CD14-positive monocyte (primary cell): ENCODE measurements around the gene PRSS1. TPM values are rescaled to one million over a fixed set of nuclear protein-coding genes. Genes with fewer than 3 reads are reported as not detected.
"Not testable (repeated sequence)": the region's sequence is repeated elsewhere in the genome, so short reads cannot be mapped to it uniquely, and the experiment has no call there.

ENCODE experiments used
- DNase-seq, 3 donors: peaks; one replicate each; pipeline ENCODE4 v3.0.0-alpha.2; 2011 to 2022
- H2AFZ ChIP-seq: 2 replicates; pipeline ENCODE4 v1.6.0; 2012; ENCODE audit warnings: mild to moderate bottlenecking, low read depth, low read length, inconsistent platforms; ENCODE audit not compliant: insufficient read depth, poor library complexity, severe bottlenecking
- H3K27ac ChIP-seq, 2 donors: 1 replicate in 1 of 2; 2 replicates in 1 of 2; pipeline ENCODE4 v1.5.1; 2012 to 2013; ENCODE audit warnings: low read length in 2 of 2, control low read depth in 1 of 2, inconsistent platforms in 1 of 2, low read depth in 1 of 2, mild to moderate bottlenecking in 1 of 2
- H3K27me3 ChIP-seq, 2 donors: one replicate each; pipeline versions ENCODE4 v1.6.0 to v1.6.1; 2011 to 2013; ENCODE audit warnings: low read length in 2 of 2; ENCODE audit not compliant: control insufficient read depth in 2 of 2, insufficient read depth in 2 of 2
- H3K36me3 ChIP-seq, 2 donors: replicated peaks in 1 of 2; 1 replicate in 1 of 2; 2 replicates in 1 of 2; pipeline versions ENCODE4 v1.5.1 to v1.6.1; 2012 to 2013; ENCODE audit warnings: low read length in 2 of 2, control low read depth in 1 of 2, inconsistent platforms in 1 of 2, mild to moderate bottlenecking in 1 of 2; ENCODE audit not compliant: insufficient read depth in 2 of 2, control insufficient read depth in 1 of 2
- H3K4me1 ChIP-seq, 2 donors: 1 replicate in 1 of 2; 2 replicates in 1 of 2; pipeline versions ENCODE4 v1.5.1 to v1.6.1; 2012 to 2013; ENCODE audit warnings: low read length in 2 of 2, control low read depth in 1 of 2, inconsistent platforms in 1 of 2, mild to moderate bottlenecking in 1 of 2, moderate library complexity in 1 of 2; ENCODE audit not compliant: insufficient read depth in 2 of 2, control insufficient read depth in 1 of 2
- H3K4me2 ChIP-seq: replicated peaks from 2 replicates; pipeline ENCODE3; 2012; ENCODE audit warnings: low read length, moderate library complexity, mild to moderate bottlenecking; ENCODE audit not compliant: poor library complexity, severe bottlenecking; ENCODE audit errors: extremely low read depth
- H3K4me3 ChIP-seq, 3 experiments: fragments of 200-600 bp in 1 of 3; sonication (generic) in 1 of 3; replicated peaks in 1 of 3; 1 replicate in 2 of 3; 2 replicates in 1 of 3; pipeline ENCODE4 v1.5.1; 2011 to 2013; ENCODE audit warnings: low read length in 3 of 3, mild to moderate bottlenecking in 3 of 3, control low read depth in 2 of 3, low read depth in 2 of 3, inconsistent platforms in 1 of 3, moderate library complexity in 1 of 3
- H3K79me2 ChIP-seq: 2 replicates; pipeline ENCODE4 v1.6.0; 2012; ENCODE audit warnings: mild to moderate bottlenecking, control low read depth, inconsistent platforms, low read length, moderate library complexity; ENCODE audit not compliant: insufficient read depth
- H3K9ac ChIP-seq: 2 replicates; pipeline ENCODE4 v1.6.0; 2017; ENCODE audit warnings: low read length, mild to moderate bottlenecking; ENCODE audit not compliant: insufficient read depth, poor library complexity, severe bottlenecking
- H3K9me3 ChIP-seq, 2 donors: replicated peaks in 1 of 2; 1 replicate in 1 of 2; 2 replicates in 1 of 2; pipeline versions ENCODE4 v1.5.1 to v1.6.1; 2012 to 2013; ENCODE audit warnings: low read length in 2 of 2, control low read depth in 1 of 2; ENCODE audit not compliant: control insufficient read depth in 1 of 2, insufficient read depth in 1 of 2
- H4K20me1 ChIP-seq: 2 replicates; pipeline ENCODE4 v1.6.0; 2012; ENCODE audit warnings: mild to moderate bottlenecking, low read length, control low read depth, moderate library complexity; ENCODE audit not compliant: insufficient read depth
- H3K27ac Mint-ChIP-seq, 7 donors: one replicate each; pipeline ENCODE4 v1.8.0; 2020; ENCODE audit warnings: mild to moderate bottlenecking in 7 of 7, mixed read lengths in 7 of 7, moderate library complexity in 6 of 7, inconsistent platforms in 2 of 7
- H3K27me3 Mint-ChIP-seq, 3 donors: one replicate each; pipeline ENCODE4 v1.8.0; 2021 to 2022; ENCODE audit warnings: low read depth in 3 of 3, mild to moderate bottlenecking in 3 of 3, mixed read lengths in 3 of 3, moderate library complexity in 3 of 3, inconsistent platforms in 1 of 3
- H3K36me3 Mint-ChIP-seq, 2 donors: one replicate each; pipeline ENCODE4 v1.8.0; 2020; ENCODE audit warnings: mixed read lengths in 2 of 2, inconsistent platforms in 1 of 2, mild to moderate bottlenecking in 1 of 2
- H3K4me1 Mint-ChIP-seq: one replicate; pipeline ENCODE4 v1.8.0; 2020; ENCODE audit warnings: mild to moderate bottlenecking, mixed read lengths
- H3K4me3 Mint-ChIP-seq, 2 donors: one replicate each; pipeline ENCODE4 v1.8.0; 2020; ENCODE audit warnings: mild to moderate bottlenecking in 2 of 2, mixed read lengths in 2 of 2, moderate library complexity in 1 of 2
- H3K9me3 Mint-ChIP-seq, 7 donors: one replicate each; pipeline ENCODE4 v1.8.0; 2020 to 2022; ENCODE audit warnings: mixed read lengths in 7 of 7, mild to moderate bottlenecking in 6 of 7, moderate library complexity in 6 of 7, inconsistent platforms in 2 of 7
- CTCF ChIP-seq: fragments of 200-600 bp; IDR thresholded peaks from one replicate; pipeline ENCODE4 v1.8.0; 2022; ENCODE audit warnings: antibody characterized with exemption, mild to moderate bottlenecking
- WGBS: methylation state at CpG from one replicate; pipeline ENCODE4 v1.1.5; 2013; ENCODE audit warnings: missing lambda C conversion rate; ENCODE audit not compliant: insufficient coverage; 5-methylcytosine and 5-hydroxymethylcytosine counted together
- intact Hi-C, 2 donors: fragments of 100-400 bp; cut with micrococcal nuclease; formaldehyde crosslinking; loops; one replicate each; pipeline versions ENCODE4 v1.15.0 to v1.15.1; 2023
- polyA plus RNA-seq, 3 donors: library from polyadenylated mRNA; depleted of rRNA in 1 of 3; unstranded in 2 of 3; stranded (reverse) in 1 of 3; fragments of 300-500 nt in 2 of 3; fragments of >200 nt in 1 of 3; fragmentation: Illumina TruSeq in 2 of 3; gene quantifications; 1 replicate in 2 of 3; 2 replicates in 1 of 3; pipeline ENCODE4 v1.2.3, GENCODE V29; 2012 to 2021

The PRSS1 gene
- polyA plus RNA-seq, 3 donors: not detected

- H3K27me3 Mint-ChIP-seq: peaks cover 0 to 5% (median 0%) of the 10 kb centered on the region in 3 donors
Measured at GRCh38 chr7:142703655-142704305, 45.5 kb upstream of the PRSS1 start.

GRCh38 chr7:142708726-142709125, 40.5 kb upstream of the PRSS1 start:
- H3K9ac ChIP-seq, H3K27ac ChIP-seq, H3K79me2 ChIP-seq, H3K4me3 ChIP-seq, DNase-seq, H3K36me3 Mint-ChIP-seq, H3K4me3 Mint-ChIP-seq, H3K27me3 ChIP-seq, H3K4me1 ChIP-seq, intact Hi-C loops, H3K9me3 Mint-ChIP-seq, H3K4me2 ChIP-seq, H3K9me3 ChIP-seq, H2AFZ ChIP-seq, H3K36me3 ChIP-seq, H4K20me1 ChIP-seq, H3K27me3 Mint-ChIP-seq: not testable (repeated sequence)
- Mint-ChIP-seq H3K27ac (peak overlapping the region in 1 of 7 donors; percentile 10), H3K4me1 (peaks cover 24% of the 10 kb centered on the region)

More at GRCh38 chr7:142703655-142704305, 45.5 kb upstream of the PRSS1 start:
- Histone ChIP-seq H3K9ac (no peak overlapping the region), H3K4me2 (no peak overlapping the region), H2AFZ (no peak overlapping the region), H3K79me2 (no peaks in the 10 kb centered on the region), H3K4me1 (no peaks in the 10 kb centered on the region), H3K27me3 (no peaks in the 10 kb centered on the region), H3K9me3 (no peaks in the 10 kb centered on the region), H3K4me3 (no peak overlapping the region), H4K20me1 (no peaks in the 10 kb centered on the region), H3K36me3 (no peaks in the 10 kb centered on the region), H3K27ac (no peak overlapping the region)
- Mint-ChIP-seq H3K4me1 (peaks cover 14% of the 10 kb centered on the region), H3K9me3 (peaks cover 0 to 2% (median 0%) of the 10 kb centered on the region in 7 donors), H3K27ac (peak overlapping the region in 5 of 7 donors; percentile 19 to 57 (median 33)), H3K4me3 (no peak overlapping the region), H3K36me3 (no peaks in the 10 kb centered on the region)
- intact Hi-C loops: no loop called here
- TF ChIP-seq CTCF: no peak
- DNase-seq: peak; percentile 30 to 70 (median 43)
- WGBS: 42% methylated on average over 2 of the region's 9 CpGs
